ENCODE measurements around the gene TNP2. TPM values are rescaled to one million over a fixed set of nuclear protein-coding genes. Genes with fewer than 3 reads are reported as not detected.

TNP2 gene
- total RNA-seq, 1 donor from 2014 or later, result not detected

GRCh38 chr16:11250091-11250785 is 18.9 kb downstream of the TNP2 start:
- no peaks in the 10 kb centered on the region for H3K9me3 ChIP-seq
- intact Hi-C loops (cut with DNase I), result loop anchor here (10.0 kb wide), 2 partner anchors 115 to 415 kb away; partner anchors contain the start of gene SNN
- no peak for TF ChIP-seq CTCF (IDR thresholded peaks at IDR 0.05)

GRCh38 chr16:11249233-11250061 is 19.7 kb downstream of the TNP2 start:
- Histone ChIP-seq H3K27ac (no peak overlapping the region), H3K9me3 (no peaks in the 10 kb centered on the region), H3K4me3 (no peak overlapping the region), H3K4me1 (peaks cover 3 to 6% of the 10 kb centered on the region in 2 donors), H3K36me3 (no peaks in the 10 kb centered on the region), H3K27me3 (no peaks in the 10 kb centered on the region)
- intact Hi-C loops (cut with DNase I), result loop anchor here (10.0 kb wide), 2 partner anchors 115 to 415 kb away; partner anchors contain the start of gene SNN
- DNase-seq (ENCODE audit: low spot score in 2 of 2), result no peak
- TF ChIP-seq CTCF (IDR thresholded peaks at IDR 0.05), result no peak

More at GRCh38 chr16:11250091-11250785, 18.9 kb downstream of the TNP2 start:
- Histone ChIP-seq H3K4me3 (no peak overlapping the region), H3K36me3 (no peaks in the 10 kb centered on the region), H3K27ac (no peak overlapping the region), H3K27me3 (no peaks in the 10 kb centered on the region), H3K4me1 (peaks cover 7 to 9% of the 10 kb centered on the region in 2 donors)
- no peak for DNase-seq (ENCODE audit: low spot score in 2 of 2)

- DNase-seq (ENCODE audit: low spot score in 2 of 2), result no peak
- Histone ChIP-seq H3K27ac (no peak overlapping the region), H3K27me3 (no peaks in the 10 kb centered on the region), H3K9me3 (no peaks in the 10 kb centered on the region), H3K4me3 (no peak overlapping the region), H3K36me3 (no peaks in the 10 kb centered on the region), H3K4me1 (no peaks in the 10 kb centered on the region)
- intact Hi-C loops (cut with DNase I), result no loop called here
- TF ChIP-seq CTCF (IDR thresholded peaks at IDR 0.05), result no peak
Measured at GRCh38 chr16:11248133-11248532, 21.0 kb downstream of the TNP2 start.

GRCh38 chr16:11245988-11246387 is 23.1 kb downstream of the TNP2 start:
- Histone ChIP-seq H3K4me3 (no peak overlapping the region), H3K4me1 (no peaks in the 10 kb centered on the region), H3K27me3 (no peaks in the 10 kb centered on the region), H3K27ac (no peak overlapping the region), H3K36me3 (no peaks in the 10 kb centered on the region), H3K9me3 (no peaks in the 10 kb centered on the region)
- intact Hi-C loops (cut with DNase I), result no loop called here
- DNase-seq (ENCODE audit: low spot score in 2 of 2), result no peak
- no peak for TF ChIP-seq CTCF (IDR thresholded peaks at IDR 0.05)

GRCh38 chr16:11245222-11245737 is 23.8 kb downstream of the TNP2 start:
- TF ChIP-seq CTCF (IDR thresholded peaks at IDR 0.05), result no peak
- DNase-seq (ENCODE audit: low spot score in 2 of 2), result no peak
- Histone ChIP-seq H3K27me3 (no peaks in the 10 kb centered on the region), H3K9me3 (no peaks in the 10 kb centered on the region), H3K36me3 (no peaks in the 10 kb centered on the region), H3K4me1 (peaks cover 0 to 4% of the 10 kb centered on the region in 2 donors), H3K4me3 (no peak overlapping the region), H3K27ac (no peak overlapping the region)
- intact Hi-C loops (cut with DNase I), result no loop called here
